Keratinocyte (primary cell): ENCODE data around the gene HJV. TPM values are rescaled to one million over a fixed set of nuclear protein-coding genes. Genes with fewer than 3 reads are reported as not detected.

Experiments
- DNase-seq: peaks from one replicate; pipeline ENCODE4 v3.0.0-alpha.2; 2011; ENCODE audit warnings: low read depth, missing footprints, low spot score
- FAIRE-seq: peaks from 2 replicates; lab custom pipeline; 2011; peaks lifted over from hg19 to GRCh38; lab: Jason Lieb, UNC
- H2AFZ ChIP-seq: 2 replicates; pipeline ENCODE4 v1.6.0; 2012; ENCODE audit warnings: low read length, control low read depth, inconsistent platforms; ENCODE audit not compliant: control insufficient read depth
- H3K27ac ChIP-seq: 2 replicates; pipeline ENCODE4 v1.5.1; 2011; ENCODE audit warnings: low read length; ENCODE audit not compliant: control insufficient read depth, insufficient read depth
- H3K27me3 ChIP-seq: 3 replicates; pipeline ENCODE4 v1.6.0; 2011; ENCODE audit warnings: low read length; ENCODE audit not compliant: control insufficient read depth, insufficient read depth; ENCODE audit errors: extremely low read depth
- H3K36me3 ChIP-seq, 2 experiments: 2 replicates in 1 of 2; 3 replicates in 1 of 2; pipeline ENCODE4 v1.5.1; 2011; ENCODE audit warnings: low read length in 2 of 2, mild to moderate bottlenecking in 1 of 2; ENCODE audit not compliant: control insufficient read depth in 2 of 2, insufficient read depth in 2 of 2; ENCODE audit errors: extremely low read depth in 1 of 2
- H3K4me1 ChIP-seq: 3 replicates; pipeline ENCODE4 v1.5.1; 2011; ENCODE audit warnings: low read length; ENCODE audit not compliant: control insufficient read depth, insufficient read depth; ENCODE audit errors: extremely low read depth
- H3K4me2 ChIP-seq: 3 replicates; pipeline ENCODE4 v1.6.0; 2011; ENCODE audit warnings: low read depth, low read length; ENCODE audit not compliant: control insufficient read depth, insufficient read depth; ENCODE audit errors: extremely low read depth
- H3K4me3 ChIP-seq, 3 experiments: fragments of 200-600 bp in 1 of 3; sonication (generic) in 1 of 3; 2 replicates in 2 of 3; 3 replicates in 1 of 3; pipeline ENCODE4 v1.5.1; 2011 to 2016; ENCODE audit warnings: low read length in 3 of 3, mild to moderate bottlenecking in 3 of 3, control low read depth in 2 of 3, inconsistent platforms in 1 of 3, low read depth in 1 of 3, mixed read lengths in 1 of 3, mixed run types in 1 of 3, moderate library complexity in 1 of 3; ENCODE audit not compliant: control insufficient read depth in 2 of 3, insufficient read depth in 2 of 3; ENCODE audit errors: extremely low read depth in 1 of 3
- H3K79me2 ChIP-seq: 2 replicates; pipeline ENCODE4 v1.6.0; 2012; ENCODE audit warnings: low read length; ENCODE audit not compliant: control insufficient read depth, insufficient read depth
- H3K9ac ChIP-seq: 3 replicates; pipeline ENCODE4 v1.6.0; 2011; ENCODE audit warnings: low read length; ENCODE audit not compliant: control insufficient read depth, insufficient read depth; ENCODE audit errors: extremely low read depth
- H3K9me1 ChIP-seq: 3 replicates; pipeline ENCODE4 v1.6.0; 2011; ENCODE audit warnings: low read length; ENCODE audit not compliant: control insufficient read depth, insufficient read depth; ENCODE audit errors: extremely low read depth
- H3K9me3 ChIP-seq: 2 replicates; pipeline ENCODE4 v1.5.1; 2012; ENCODE audit warnings: low read depth, low read length; ENCODE audit not compliant: control insufficient read depth
- H4K20me1 ChIP-seq: 3 replicates; pipeline ENCODE4 v1.6.0; 2011; ENCODE audit warnings: low read length; ENCODE audit not compliant: control insufficient read depth, insufficient read depth; ENCODE audit errors: extremely low read depth
- CTCF ChIP-seq, 3 experiments: IDR thresholded peaks in 1 of 3; conservative IDR thresholded peaks in 1 of 3; optimal IDR thresholded peaks in 1 of 3; 2 replicates in 2 of 3; 3 replicates in 1 of 3; pipeline versions ENCODE3 to v1.5.1; 2011; ENCODE audit warnings: low read length in 3 of 3, mild to moderate bottlenecking in 3 of 3, moderate library complexity in 2 of 3, control low read depth in 1 of 3, inconsistent platforms in 1 of 3; ENCODE audit not compliant: insufficient read depth in 2 of 3; ENCODE audit errors: extremely low read depth in 1 of 3
- EZH2 ChIP-seq: IDR thresholded peaks from one replicate; pipeline ENCODE4 v1.6.1; 2012; ENCODE audit warnings: inconsistent platforms, mild to moderate bottlenecking, low read length, moderate library complexity
- dilution Hi-C: fragments of 300-500 bp; cut with MboI; formaldehyde crosslinking; loops from one replicate; pipeline ENCODE4 v1.7.0; 2020; ENCODE audit warnings: low sequenced_read_pairs; ENCODE audit not compliant: extremely low pct_ligation_motif_present
- polyA plus RNA-seq, 5 experiments: library from polyadenylated mRNA; depleted of rRNA in 3 of 5; stranded (reverse) in 3 of 5; stranded (forward) in 1 of 5; unstranded in 1 of 5; fragments of >200 nt; gene quantifications; 1 replicate in 1 of 5; 2 replicates in 3 of 5; 3 replicates in 1 of 5; pipeline versions ENCODE4 v1.2.1 to v1.2.3, GENCODE V29; 2011 to 2012; ENCODE audit warnings: missing spikeins in 2 of 5, low read depth in 1 of 5, low replicate concordance in 1 of 5

Gene HJV
- polyA plus RNA-seq, 1 donor (not counting 4 experiments of a cell fraction or from before 2014, with no cell fraction given): not detected

GRCh38 chr1:146036241-146036964, 14.9 kb upstream of the HJV start:
- TF ChIP-seq CTCF (optimal IDR thresholded peaks at IDR 0.05 in 1 of 3, IDR thresholded peaks at IDR 0.05 in 1 of 3, conservative IDR thresholded peaks at IDR 0.05 in 1 of 3; ENCODE audit: extremely low read depth in 1 of 3, insufficient read depth in 2 of 3, low read length in 3 of 3) (no peak), EZH2 (no peak)
- Histone ChIP-seq H3K27ac (peak overlapping the region; percentile 6), H3K9me1 (no peaks in the 10 kb centered on the region), H3K36me3 (no peaks in the 10 kb centered on the region), H4K20me1 (no peaks in the 10 kb centered on the region), H3K4me2 (peak overlapping the region; percentile 78), H3K9ac (peak overlapping the region; percentile 54), H3K79me2 (no peaks in the 10 kb centered on the region), H3K27me3 (no peaks in the 10 kb centered on the region), H2AFZ (no peak overlapping the region), H3K4me3 (peak overlapping the region; percentile 32 to 91 (median 59)), H3K4me1 (peaks cover 4% of the 10 kb centered on the region), H3K9me3 (no peaks in the 10 kb centered on the region)
- FAIRE-seq (no peak), DNase-seq (no peak)
- dilution Hi-C loops: no loop called here

- Histone ChIP-seq H3K36me3 (no peaks in the 10 kb centered on the region), H3K9me1 (no peaks in the 10 kb centered on the region), H3K27me3 (no peaks in the 10 kb centered on the region), H4K20me1 (no peaks in the 10 kb centered on the region), H3K9me3 (no peaks in the 10 kb centered on the region), H3K4me2 (peak overlapping the region; percentile 45), H3K27ac (no peak overlapping the region), H3K9ac (no peak overlapping the region), H2AFZ (peak overlapping the region; percentile 43), H3K4me1 (peaks cover 4% of the 10 kb centered on the region), H3K79me2 (no peaks in the 10 kb centered on the region), H3K4me3 (peak overlapping the region in 1 of 3 experiments; percentile 40)
- TF ChIP-seq EZH2 (no peak), CTCF (optimal IDR thresholded peaks at IDR 0.05 in 1 of 3, IDR thresholded peaks at IDR 0.05 in 1 of 3, conservative IDR thresholded peaks at IDR 0.05 in 1 of 3; ENCODE audit: extremely low read depth in 1 of 3, insufficient read depth in 2 of 3, low read length in 3 of 3) (no peak)
- no peak for DNase-seq
- no peak for FAIRE-seq
- dilution Hi-C loops: no loop called here
These were observed 13.5 kb upstream of the HJV start for GRCh38 chr1:146035048-146035423.
